ENCODE measurements around the gene ANKRD61.
"Not testable (repeated sequence)": the region's sequence is repeated elsewhere in the genome, so short reads cannot be mapped to it uniquely, and the experiment has no call there.

ANKRD61 gene

DNA sequence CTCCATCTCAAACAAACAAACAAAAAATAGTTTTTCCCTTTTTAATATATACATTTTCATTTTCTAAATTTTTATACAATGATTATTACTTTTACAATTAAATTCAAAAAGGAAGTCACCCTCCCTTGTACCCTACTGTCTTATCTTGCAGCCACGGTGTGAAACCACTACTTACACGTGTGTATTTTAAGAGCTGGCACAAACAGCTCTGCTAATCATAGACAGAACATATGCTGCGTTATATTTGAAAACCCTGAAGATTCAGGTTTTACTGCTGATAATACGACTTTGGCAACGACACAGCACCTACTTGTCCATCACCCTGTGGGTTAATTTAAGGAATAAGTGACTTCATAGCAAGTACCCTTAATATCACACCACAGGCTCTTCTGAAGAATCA lies 991 bp downstream of the ANKRD61 start:
- DNase-seq, result no peak

DNA sequence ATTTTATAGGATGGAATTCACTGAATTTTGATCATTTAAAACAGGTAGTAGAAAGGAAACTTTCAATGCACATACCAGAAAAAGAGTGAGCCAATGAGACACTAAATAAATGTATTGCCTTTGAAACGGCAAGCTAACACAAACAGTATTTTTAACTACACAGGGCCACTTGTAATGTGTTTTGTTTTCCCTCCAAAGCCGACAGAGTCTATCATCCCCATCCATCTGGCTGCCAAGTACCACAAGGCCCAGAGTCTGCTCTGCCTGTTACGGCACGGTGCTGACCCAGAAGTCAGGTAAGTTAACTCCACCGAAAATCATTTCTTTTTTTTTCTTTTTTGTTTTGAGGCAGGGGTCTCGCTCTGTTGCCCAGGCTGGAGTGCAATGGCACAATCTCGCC lies 1.5 kb downstream of the ANKRD61 start:
- no peak for DNase-seq

DNA sequence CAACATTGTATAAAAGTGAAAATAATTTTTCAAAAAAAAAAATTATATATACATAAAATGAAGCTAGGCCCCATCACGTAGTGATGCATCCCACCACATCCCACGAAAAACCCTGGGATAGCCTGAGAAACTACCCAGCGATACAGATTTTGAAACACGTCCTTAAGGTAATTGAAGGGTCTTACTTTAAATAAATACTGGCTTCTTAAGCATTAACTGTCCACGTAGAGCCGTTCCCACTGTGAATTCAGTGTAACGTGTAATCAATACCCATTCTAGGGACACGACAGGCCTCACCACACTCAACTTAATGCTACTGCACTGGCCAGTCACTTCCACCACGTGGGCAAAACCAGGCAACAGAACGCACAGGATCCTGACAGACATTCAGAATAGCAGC lies 4.0 kb downstream of the ANKRD61 start:
- no peak for DNase-seq

DNA sequence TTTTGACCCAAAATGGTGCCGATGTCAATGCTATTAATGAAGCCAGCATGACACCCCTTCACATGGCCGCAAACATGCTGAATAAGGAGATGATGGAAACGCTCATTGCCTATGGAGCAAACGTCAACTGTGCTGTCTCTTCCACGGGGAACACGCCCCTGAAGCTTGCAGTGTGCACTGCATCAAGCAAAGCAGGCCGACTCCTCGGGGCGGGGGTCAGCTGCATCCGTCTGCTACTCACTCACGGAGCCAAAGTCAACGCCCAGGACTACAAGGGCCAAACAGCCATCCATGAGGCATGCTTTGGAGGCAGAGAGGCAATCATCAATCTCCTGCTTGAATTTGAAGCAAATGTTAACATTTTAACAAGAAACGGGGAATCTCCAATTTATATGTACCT lies 4.5 kb downstream of the ANKRD61 start:
- no peak for DNase-seq

DNA sequence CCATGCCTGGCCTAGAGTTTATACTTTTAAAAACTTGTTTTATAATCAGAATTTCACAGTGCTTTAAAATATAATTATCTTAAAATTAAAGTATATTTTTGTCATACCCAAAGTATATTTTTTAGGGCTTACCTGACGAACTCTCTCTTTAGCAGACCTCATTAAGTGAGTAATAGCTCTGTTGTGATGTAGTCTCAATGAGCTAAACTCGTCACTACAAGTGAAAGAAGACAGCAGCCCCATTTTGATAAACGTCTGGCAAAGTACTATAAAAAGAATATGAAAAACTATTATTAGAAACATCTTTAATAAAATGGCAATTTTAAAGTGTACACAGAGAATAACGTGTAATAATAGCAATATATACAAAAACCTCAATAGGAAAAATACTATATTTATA lies 18.6 kb downstream of the ANKRD61 start:
- no peak for DNase-seq

DNA sequence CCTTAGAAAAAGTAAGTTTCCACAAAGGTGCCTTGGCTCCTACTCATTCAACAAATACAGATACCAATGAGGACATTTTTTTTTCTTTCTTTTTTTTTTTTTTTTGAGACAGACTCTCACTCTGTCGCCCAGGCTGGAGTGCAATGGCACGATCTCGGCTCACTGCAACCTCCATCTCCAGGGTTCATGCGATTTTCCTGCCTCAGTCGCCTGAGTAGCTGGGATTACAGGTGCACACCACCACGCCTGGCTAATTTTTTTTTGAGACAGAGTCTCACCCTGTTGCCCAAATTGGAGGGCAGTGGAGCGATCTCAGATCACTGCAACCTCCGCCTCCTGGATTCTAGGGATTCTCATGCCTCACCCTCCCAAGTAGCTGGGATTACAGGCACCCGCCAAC lies 20.0 kb downstream of the ANKRD61 start:
- not testable (repeated sequence) for DNase-seq

DNA sequence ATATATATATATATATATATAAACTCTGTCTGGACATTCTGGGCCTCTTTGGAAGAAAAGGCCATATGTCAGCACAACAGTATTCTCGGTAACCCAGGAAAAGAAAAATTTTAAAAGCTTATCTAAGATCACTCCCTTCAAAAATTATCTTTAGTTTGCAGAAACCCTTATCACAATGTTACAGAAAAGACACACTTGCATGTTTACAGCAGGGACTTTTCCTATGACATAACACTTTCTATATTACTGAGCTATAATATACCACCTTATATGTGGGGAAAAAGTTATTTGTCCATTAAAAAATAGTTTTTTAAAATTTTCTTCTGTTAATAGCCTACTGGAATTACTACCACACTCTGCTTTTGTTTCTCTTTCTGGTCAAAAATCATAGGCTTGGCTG lies 25.4 kb downstream of the ANKRD61 start:
- DNase-seq, result no peak

DNA sequence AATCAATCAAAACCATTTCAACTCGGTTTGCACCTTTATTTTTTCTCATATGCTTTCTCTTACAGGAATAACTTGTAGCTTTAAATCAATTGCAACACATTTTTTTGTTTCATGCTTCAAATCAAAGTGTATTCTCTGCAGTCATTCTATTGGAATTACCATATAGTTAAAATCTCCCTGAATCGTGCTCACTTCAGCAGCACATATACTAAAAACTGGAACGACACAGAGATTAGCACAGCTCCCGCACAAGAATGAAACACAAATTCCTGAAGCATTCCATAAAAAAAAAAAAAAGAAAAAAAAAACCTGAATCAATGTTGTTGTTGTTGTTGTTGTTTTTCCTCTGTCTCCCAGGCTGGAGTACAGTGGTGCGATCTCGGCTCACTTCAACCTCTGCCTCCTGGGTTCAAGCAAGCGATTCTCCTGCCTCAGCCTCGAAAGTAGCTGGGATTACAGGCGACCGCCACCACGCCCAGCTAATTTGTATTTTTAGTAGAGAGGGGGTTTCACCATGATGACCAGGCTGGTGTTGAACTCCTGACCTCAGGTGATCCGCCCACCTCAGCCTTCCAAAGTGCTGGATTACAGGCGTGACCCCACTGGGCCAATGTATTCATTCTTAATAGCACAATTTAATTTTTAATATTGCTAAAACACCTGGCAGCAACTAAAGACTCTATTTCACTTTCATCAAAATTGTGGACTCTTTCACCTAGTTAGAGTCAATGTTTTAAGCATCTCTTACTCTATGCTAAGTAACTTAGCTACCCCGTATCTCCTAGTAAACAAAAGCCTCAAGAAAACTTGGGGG lies 26.3 kb downstream of the ANKRD61 start:
- DNase-seq, result no peak

DNA sequence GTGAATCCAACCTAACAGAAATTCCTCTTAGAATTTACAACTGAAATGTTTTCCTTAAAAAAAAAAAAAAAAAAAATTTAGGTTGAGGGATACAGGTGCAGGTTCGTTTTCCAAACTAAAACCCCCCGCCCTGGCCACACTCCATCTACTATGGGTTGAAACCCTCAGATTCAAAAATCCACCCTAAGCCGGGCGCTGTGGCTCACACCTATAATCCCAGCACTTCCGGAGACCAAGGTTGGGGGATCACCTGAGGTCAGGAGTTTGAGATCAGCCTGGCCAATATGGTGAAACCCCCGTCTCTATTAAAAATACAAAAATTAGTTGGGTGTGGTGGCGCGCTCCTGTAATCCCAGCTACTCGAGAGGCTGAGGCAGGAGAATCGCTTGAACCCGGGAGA lies 28.8 kb downstream of the ANKRD61 start:
- DNase-seq, result not testable (repeated sequence)

DNA sequence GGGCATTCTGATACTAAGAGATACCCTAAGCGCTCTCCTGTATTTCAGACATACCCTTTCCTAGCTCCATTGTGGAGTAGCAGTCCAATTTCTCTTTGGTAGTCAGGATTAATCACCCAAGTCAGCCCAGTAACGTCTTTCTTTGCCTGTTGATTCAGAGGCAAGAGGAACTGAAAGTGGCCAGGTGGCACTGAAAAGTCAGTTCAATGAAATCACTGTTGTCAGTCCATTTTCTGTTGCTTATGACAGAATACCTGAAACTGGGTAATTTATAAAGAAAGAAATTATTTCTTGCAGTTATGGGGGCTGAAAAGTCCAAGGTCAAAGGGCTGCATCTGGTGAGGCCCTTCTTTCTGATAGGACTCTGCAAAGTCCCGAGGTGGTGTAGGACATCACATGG lies 40.2 kb downstream of the ANKRD61 start:
- DNase-seq, result no peak

DNA sequence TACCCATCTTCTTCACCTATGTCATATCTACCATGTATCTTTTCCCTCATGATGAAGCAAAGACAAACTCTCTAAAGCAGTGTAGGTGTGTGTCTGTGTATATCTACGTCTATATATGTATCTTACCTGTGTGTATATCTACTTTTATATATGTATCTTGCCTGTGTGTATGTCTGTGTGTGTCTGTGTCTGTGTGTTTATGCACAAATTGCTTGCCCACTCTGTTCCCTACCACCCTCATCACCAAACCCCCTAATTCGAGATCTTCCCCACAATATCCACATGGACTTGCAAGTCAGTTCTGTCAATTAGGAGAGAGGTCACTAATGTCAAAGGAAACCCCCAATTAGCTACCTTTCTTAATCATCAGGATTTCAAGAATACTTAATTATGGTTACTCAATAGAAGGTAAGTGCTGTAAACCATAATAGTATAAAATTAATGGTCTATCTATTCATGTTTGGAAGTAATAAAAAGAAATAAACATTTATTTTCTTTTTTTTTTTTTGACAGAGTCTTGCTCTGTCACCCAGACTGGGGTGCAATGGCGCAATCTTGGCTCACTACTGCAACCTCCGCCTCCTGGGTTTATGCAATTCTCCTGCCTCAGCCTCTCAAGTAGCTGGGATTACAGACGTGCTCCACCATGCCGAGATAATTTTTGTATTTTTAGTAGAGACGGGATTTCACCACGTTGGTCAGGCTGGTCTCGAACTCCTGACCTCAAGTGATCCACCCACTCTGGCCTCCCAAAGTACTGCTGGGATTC lies 43.6 kb downstream of the ANKRD61 start:
- DNase-seq, result no peak

DNA sequence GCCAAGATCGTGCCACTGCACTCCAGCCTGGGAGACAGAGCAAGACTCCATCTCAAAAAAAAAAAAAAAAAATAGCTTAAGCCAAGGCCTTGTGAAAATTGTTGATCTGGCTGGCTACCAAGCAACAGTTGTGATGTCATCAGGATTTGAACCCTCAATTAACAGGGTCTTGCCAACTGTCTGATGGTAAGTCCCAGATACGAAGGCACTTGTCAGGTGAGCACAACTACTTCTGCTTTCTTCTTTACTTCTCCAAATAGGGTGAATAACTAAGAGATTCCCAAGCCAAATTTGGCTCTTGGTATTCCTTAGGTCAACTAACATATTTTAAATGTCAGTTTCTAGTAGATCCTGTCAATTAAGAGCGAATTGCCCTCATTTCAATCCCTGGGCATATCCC lies 47.4 kb downstream of the ANKRD61 start:
- DNase-seq, result no peak

DNA sequence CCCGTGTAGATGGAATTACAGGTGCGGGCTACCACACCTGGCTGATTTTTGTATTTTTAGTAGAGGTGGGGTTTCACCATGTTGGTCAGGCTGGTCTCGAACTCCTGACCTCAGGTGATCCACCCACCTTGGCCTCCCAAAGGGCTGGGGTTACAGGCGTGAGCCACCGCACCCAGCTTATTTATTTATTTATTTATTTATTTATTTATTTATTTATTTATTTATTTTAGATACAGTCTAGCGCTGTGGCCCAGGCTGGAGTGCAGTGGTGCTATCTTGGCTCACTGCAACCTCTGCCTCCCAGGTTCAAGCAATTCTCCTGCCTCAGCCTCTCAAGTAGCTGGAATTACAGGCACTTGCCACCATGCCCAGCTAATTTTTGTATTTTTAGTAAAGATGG lies 51.9 kb downstream of the ANKRD61 start:
- not testable (repeated sequence) for DNase-seq

Measured in CD4-positive, alpha-beta T cell treated with Interleukin-6 for 4 hours (primary cell).